Aorta (tissue), 5 donors: ENCODE results near the gene GDPD3. TPM values are rescaled to one million over a fixed set of nuclear protein-coding genes. Genes with fewer than 3 reads are reported as not detected.

ENCODE experiments used
- ATAC-seq: fragments of 200-7000 bp; cut with Tn5 transposase; one replicate; pipeline ENCODE4 v1.9.1; 2022; ENCODE audit warnings: moderate library complexity; ENCODE audit not compliant: low FRiP score
- DNase-seq, 2 donors: peaks; one replicate each; pipeline ENCODE4 v3.0.0-alpha.2; 2020
- H3K27ac ChIP-seq, 2 donors: one replicate each; pipeline ENCODE4 v1.5.1; 2013; ENCODE audit warnings: low read length in 2 of 2, mild to moderate bottlenecking in 2 of 2, moderate library complexity in 2 of 2, control low read depth in 1 of 2, inconsistent platforms in 1 of 2, low read depth in 1 of 2
- H3K27me3 ChIP-seq, 2 donors: one replicate each; pipeline ENCODE4 v1.6.1; 2013; ENCODE audit warnings: control low read depth in 1 of 2, low read length in 1 of 2, mild to moderate bottlenecking in 1 of 2, moderate library complexity in 1 of 2; ENCODE audit not compliant: insufficient read depth in 2 of 2, control insufficient read depth in 1 of 2
- H3K36me3 ChIP-seq, 2 donors: one replicate each; pipeline ENCODE4 v1.6.1; 2013; ENCODE audit warnings: control low read depth in 1 of 2, low read length in 1 of 2, mild to moderate bottlenecking in 1 of 2; ENCODE audit not compliant: insufficient read depth in 2 of 2, control insufficient read depth in 1 of 2
- H3K4me1 ChIP-seq, 2 donors: one replicate each; pipeline ENCODE4 v1.6.1; 2013; ENCODE audit warnings: low read length in 2 of 2, control low read depth in 1 of 2, mild to moderate bottlenecking in 1 of 2, moderate library complexity in 1 of 2; ENCODE audit not compliant: insufficient read depth in 2 of 2, control insufficient read depth in 1 of 2
- H3K4me3 ChIP-seq, 2 donors: one replicate each; pipeline ENCODE4 v1.5.1; 2013; ENCODE audit warnings: low read length in 2 of 2, control low read depth in 1 of 2, mild to moderate bottlenecking in 1 of 2
- H3K9me3 ChIP-seq: one replicate; pipeline ENCODE4 v1.6.1; 2013; ENCODE audit warnings: mild to moderate bottlenecking, low read length; ENCODE audit not compliant: control insufficient read depth
- WGBS, 2 donors: extraction: QIAGEN DNeasy Blood & Tissue Kit; methylation state at CpG; one replicate each; pipeline ENCODE4 v1.1.7; 2013; 5-methylcytosine and 5-hydroxymethylcytosine counted together
- intact Hi-C, 2 donors: fragments of 100-400 bp; cut with DNase I; formaldehyde crosslinking; loops; one replicate each; pipeline versions ENCODE4 v1.14.2 to v1.15.0; 2022
- polyA plus RNA-seq, 2 donors: library from polyadenylated mRNA; stranded (reverse); fragments of 200-250 nt; gene quantifications; one replicate each; pipeline ENCODE4 v1.2.3, GENCODE V29; 2013
- total RNA-seq, 2 donors: library from RNA; stranded (reverse); fragmentation: NEBNext Ultra II Directional; extraction: Animal tissue kit (Norgen Biotek cat#: 25700); gene quantifications; one replicate each; pipeline ENCODE4 v1.2.1, GENCODE V29; 2021
- donor health status: healthy with polysubstance abuse.
- donor health status: Bipolar disorder and iron deficiency.
- donor health status: DM: no; HTN: no; CAD: no.
- donor health status: DM: no; HTN: no; CAD: no.
- donor health status: DM: yes; HTN: yes; CAD: no.

Gene GDPD3
- total and polyA plus RNA-seq, 4 donors, result 2.1 to 22.8 (median 12.1) TPM

DNA sequence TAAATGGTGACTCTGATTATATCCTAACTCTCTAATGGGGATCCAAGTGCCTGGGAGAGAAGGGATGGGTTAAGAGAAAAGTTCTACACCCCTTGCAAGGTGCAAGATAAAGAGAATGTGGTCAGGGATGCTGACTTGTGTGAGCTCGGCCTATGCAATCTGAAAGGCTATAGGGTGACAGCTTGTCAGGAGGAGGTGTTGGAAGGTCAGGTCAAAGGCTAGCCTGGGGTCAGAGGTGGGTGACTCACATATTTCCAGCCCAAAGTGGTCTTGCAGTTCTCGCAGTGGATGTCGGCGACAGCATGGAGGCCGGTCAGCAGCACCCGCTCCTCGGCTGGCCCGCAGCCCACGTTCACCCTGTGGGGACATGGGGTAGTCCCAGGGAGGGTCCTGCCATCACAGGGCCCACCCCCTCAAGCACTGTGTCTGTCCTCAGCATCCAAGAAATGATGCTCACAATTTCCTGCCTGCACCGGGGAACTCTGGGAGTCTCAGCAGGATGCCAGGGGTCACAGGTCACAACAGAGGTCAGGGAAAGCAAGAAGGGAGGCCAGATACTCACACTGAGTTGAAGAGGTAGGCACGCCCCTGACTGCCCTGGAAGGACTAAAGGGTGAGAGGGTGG, 18.7 kb downstream of the GDPD3 start:
- Histone ChIP-seq H3K4me1 (no peaks in the 10 kb centered on the region), H3K4me3 (peak overlapping the region in 1 of 2 donors; percentile 79), H3K27ac (peak overlapping the region in 1 of 2 donors; percentile 66), H3K36me3 (peaks cover 0 to 2% of the 10 kb centered on the region in 2 donors), H3K9me3 (no peaks in the 10 kb centered on the region), H3K27me3 (no peaks in the 10 kb centered on the region)
- intact Hi-C loops, result loop anchor here in 1 of 2 donors (10.0 kb wide), 1 partner anchor 310 kb away; the partner anchor contains the start of gene ZNF771
- WGBS, 2 donors, result 73 to 81% methylated on average over 11 of the region's 11 CpGs
- DNase-seq (no peak), ATAC-seq (no peak)

DNA sequence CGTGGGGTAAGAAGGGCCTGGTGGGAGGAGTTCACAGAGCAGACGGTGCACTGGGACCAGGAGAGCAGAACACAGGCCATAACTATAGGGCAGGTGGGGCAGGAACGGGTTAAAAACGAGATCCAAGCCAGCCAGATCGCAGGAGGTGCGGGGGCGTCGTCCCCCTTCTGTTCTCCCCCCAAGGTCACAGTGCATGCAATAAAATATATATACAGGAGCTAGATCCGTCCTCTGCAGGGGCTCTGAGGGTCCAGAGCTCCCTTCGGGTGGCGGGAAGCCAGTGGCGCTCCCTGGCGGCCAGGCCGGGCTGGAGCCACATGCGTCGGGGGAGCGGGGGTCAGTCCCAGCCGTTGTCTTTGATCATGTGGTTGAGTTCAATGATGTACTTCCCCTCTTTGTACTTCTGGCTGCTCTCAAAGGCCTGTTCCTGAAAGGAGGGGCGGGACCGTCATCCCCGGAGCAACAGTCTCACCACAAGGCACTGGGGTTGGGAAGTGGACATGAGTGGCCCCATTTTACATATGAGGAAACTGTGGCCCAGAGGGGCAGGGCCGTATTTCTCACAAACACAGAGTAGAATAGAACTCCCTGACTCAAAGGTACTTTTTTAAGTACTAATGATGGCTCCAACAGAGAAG, 20.8 kb downstream of the GDPD3 start:
- Histone ChIP-seq H3K9me3 (no peaks in the 10 kb centered on the region), H3K4me3 (no peak overlapping the region), H3K36me3 (peaks cover 0 to 2% of the 10 kb centered on the region in 2 donors), H3K27ac (peak overlapping the region in 1 of 2 donors; percentile 29), H3K27me3 (no peaks in the 10 kb centered on the region), H3K4me1 (no peaks in the 10 kb centered on the region)
- intact Hi-C loops, result loop anchor here in 1 of 2 donors (10.0 kb wide), 1 partner anchor 312 kb away; the partner anchor contains the start of gene ZNF771
- WGBS, 2 donors, result 18 to 23% methylated on average over 22 of the region's 22 CpGs
- DNase-seq, result peak; percentile 89 to 92
- ATAC-seq, result peak; percentile 74

DNA sequence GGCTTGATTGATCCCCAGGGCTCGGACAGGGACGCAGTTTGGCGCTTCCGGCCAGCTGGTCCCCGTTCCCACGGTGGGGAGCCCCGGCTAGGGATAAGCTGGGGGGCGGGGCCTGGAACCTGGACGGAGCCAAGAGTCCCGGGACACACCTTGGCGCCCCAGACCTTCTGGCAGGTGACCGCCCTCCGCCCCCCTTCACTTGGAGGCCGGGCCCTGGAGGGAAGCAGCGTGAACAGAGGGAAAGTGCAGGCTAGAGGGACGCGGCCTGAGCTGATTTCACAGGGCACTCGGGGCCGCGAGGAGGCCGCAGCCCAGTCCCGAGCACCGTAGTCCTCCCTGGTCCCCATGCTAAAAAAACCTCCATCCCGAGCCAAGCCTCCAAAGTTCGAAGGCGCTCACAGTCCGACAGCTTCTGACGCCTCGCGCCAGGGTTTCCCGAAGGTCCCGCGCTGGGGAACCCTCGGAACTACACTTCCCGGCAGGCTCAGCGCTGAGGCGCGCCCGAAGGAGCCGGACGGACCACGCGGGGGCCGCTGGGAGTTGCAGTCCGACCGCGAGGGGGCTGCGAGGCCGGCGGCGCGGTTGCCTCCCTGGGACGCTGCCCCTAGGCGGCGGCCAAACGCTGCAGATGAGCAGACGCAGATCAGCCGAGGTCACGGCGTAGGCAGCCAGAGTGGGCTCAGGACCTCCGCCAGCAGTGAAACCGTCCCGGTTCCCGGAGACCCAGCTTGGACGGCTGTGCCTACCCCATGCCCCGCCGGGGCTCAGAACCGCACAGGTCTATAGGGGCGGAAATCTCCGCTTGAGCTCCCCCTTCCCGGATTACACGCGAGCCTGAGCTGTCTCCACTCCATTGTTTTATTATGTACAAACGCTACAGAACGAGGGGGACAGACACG, 21.6 kb downstream of the GDPD3 start, which contains the start of gene TBX6:
TSS of gene TBX6 (minus strand) at position 451 of the 899 bp plus-strand sequence. CDS start 731 bp downstream, outside the sequence.
- Histone ChIP-seq H3K36me3 (peaks cover 0 to 2% of the 10 kb centered on the region in 2 donors), H3K27ac (peak within 1 kb of the TSS in 1 of 2 donors; percentile 29), H3K27me3 (no peaks in the 10 kb centered on the region), H3K4me1 (no peaks in the 10 kb centered on the region), H3K9me3 (no peaks in the 10 kb centered on the region), H3K4me3 (peak within 1 kb of the TSS; percentile 0 to 15)
- ATAC-seq, result peak; percentile 95
- DNase-seq, result peak; percentile 96 to 98
- WGBS, 2 donors, result 1 to 2% methylated on average over 72 to 76 of the region's 76 CpGs
- intact Hi-C loops, result loop anchor here in 1 of 2 donors (10.0 kb wide), 1 partner anchor 313 kb away; the partner anchor contains the start of gene ZNF771

DNA sequence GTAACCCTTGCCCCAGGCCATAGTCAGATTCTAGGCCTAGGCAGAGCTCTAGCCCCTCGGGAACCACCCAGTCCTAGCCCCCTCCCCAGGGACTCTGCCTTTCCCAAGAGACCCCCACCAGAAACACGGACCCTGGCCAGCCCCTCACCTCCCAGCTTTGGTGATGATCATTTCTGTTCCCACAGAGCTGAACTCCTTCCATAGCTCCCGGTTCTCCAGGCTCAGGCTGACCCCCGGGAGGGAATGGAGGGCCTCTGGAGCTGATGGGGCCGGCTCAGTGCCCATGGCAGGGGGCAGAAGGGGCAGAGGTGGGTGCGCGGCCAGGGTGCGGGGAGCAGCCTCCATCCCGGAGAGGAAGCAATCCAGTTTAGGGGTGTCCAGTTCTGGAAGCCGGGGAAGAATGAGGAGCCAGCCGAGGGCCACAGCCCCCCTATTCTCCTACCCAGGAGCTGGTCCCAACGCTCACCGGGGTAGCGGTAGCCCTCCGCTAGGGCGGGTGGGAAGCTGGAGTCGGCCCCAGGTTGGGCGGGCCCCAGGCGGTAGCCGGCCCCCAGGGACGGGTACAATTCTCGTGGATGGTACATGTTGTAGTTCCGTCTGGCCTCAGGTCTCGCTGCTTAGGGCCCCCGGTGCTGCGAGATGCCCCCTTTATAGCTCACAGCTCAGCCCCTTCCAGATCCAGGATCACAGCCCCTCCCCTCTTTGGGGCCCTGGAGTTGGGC, 22.6 kb downstream of the GDPD3 start:
- H3K36me3 ChIP-seq, result peaks cover 0 to 2% of the 10 kb centered on the region in 2 donors
- H3K9me3 ChIP-seq, result no peaks in the 10 kb centered on the region
- 66 to 67% methylated on average over 26 of the region's 26 CpGs for WGBS, 2 donors
- no peaks in the 10 kb centered on the region for H3K27me3 ChIP-seq
- intact Hi-C loops, result loop anchor here in 1 of 2 donors (10.0 kb wide), 1 partner anchor 314 kb away; the partner anchor contains the start of gene ZNF771
- no peak overlapping the region for H3K4me3 ChIP-seq
- H3K27ac ChIP-seq, result no peak overlapping the region
- no peak for DNase-seq
- no peaks in the 10 kb centered on the region for H3K4me1 ChIP-seq
- ATAC-seq, result no peak

DNA sequence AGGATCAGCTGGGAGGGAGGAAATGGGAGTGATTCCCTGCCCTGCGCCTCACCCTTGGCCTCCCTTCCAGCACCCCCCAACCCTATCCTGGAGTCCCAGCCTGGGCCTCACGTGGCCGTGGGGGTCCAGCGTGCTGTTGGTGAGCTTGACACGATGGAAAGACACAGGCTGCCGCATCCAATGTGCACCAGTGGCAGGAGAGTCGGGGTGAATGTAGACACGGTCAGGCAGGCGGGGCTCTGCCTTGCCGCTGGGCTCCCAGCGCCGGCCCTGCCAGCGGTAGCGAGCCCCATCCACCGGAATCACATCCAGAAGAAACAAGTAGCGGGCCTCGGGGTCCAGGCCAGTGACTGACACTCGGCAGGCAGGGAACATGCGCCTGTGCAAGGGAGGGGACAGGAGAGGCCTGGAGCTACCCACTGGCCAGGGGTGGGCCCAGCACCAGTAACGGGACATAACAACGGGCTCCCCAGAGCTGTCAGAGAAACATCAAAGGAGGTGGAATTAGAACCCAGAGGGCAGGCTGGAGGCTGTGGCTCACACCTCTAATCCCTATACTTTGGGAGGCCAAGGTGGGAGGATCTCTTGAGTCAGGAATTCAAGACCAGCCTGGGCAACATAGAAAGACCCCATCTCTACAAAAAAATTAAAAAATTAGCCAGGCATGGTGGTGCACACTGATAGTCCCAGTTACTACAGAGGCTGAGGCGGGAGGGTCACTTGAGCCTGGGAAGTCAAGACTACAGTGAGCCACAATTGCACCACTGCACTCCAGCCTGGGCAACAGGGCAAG, 24.3 kb downstream of the GDPD3 start:
- Histone ChIP-seq H3K4me3 (no peak overlapping the region), H3K9me3 (no peaks in the 10 kb centered on the region), H3K36me3 (peaks cover 0 to 6% of the 10 kb centered on the region in 2 donors), H3K4me1 (no peaks in the 10 kb centered on the region), H3K27ac (no peak overlapping the region), H3K27me3 (no peaks in the 10 kb centered on the region)
- DNase-seq (no peak), ATAC-seq (no peak)
- intact Hi-C loops, result no loop called here
- WGBS, 2 donors, result 75 to 76% methylated on average over 22 of the region's 22 CpGs

DNA sequence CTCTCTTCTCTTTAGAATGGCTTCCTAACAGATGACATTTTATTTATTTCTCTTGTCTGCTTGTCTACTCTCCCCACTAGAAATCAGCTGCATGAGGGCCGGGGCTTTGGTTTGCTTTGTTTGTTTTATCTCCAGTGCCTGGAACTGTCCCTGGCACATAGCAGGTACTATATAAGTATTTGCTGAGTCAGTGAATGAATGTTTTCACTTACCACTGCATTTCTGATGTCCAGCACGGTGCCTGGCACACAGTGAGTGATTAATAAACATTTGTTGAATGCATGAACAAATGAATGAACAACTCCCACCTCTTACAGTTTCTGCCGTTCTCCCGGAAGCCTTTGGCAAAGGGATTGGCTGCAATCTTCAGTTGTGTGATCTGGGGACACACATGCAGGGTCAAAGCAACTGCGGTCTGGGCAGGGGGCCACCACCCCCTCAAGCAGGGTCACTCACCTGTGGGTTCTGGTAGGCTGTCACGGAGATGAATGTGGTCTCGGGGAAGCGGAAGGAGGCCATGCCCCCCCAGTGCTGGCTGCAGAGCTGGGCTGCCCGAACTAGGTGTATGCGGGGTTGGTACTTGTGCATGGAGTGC, 25.0 kb downstream of the GDPD3 start:
- WGBS, 2 donors, result 74 to 77% methylated on average over 10 of the region's 10 CpGs
- H3K4me1 ChIP-seq, result no peaks in the 10 kb centered on the region
- DNase-seq (no peak), ATAC-seq (no peak)
- H3K4me3 ChIP-seq, result no peak overlapping the region
- H3K27ac ChIP-seq, result no peak overlapping the region
- H3K9me3 ChIP-seq, result no peaks in the 10 kb centered on the region
- H3K27me3 ChIP-seq, result no peaks in the 10 kb centered on the region
- peaks cover 0 to 5% of the 10 kb centered on the region in 2 donors for H3K36me3 ChIP-seq
- intact Hi-C loops, result no loop called here

- Histone ChIP-seq H3K4me3 (no peak overlapping the region), H3K9me3 (no peaks in the 10 kb centered on the region), H3K27me3 (no peaks in the 10 kb centered on the region), H3K4me1 (no peaks in the 10 kb centered on the region), H3K27ac (no peak overlapping the region), H3K36me3 (peaks cover 0 to 6% of the 10 kb centered on the region in 2 donors)
- ATAC-seq (no peak), DNase-seq (no peak)
- intact Hi-C loops, result no loop called here
- WGBS, 2 donors, result 93 to 96% methylated on average over 11 of the region's 11 CpGs
Observed at GRCh38 chr16:30087181-30087898, 26.0 kb downstream of the GDPD3 start.
